GM04504 (cell line): ENCODE measurements around the gene CSHL1.
"Not testable (repeated sequence)": the region's sequence is repeated elsewhere in the genome, so short reads cannot be mapped to it uniquely, and the experiment has no call there.

Experiments
- DNase-seq: peaks from one replicate; pipeline ENCODE4 v3.0.0-alpha.2; 2012; ENCODE audit warnings: low read depth

Gene CSHL1

GRCh38 chr17:63885119-63885518, 25.9 kb downstream of the CSHL1 start:
- not testable (repeated sequence) for DNase-seq

GRCh38 chr17:63882626-63883126, 28.4 kb downstream of the CSHL1 start:
- not testable (repeated sequence) for DNase-seq

GRCh38 chr17:63881935-63882601, 29.0 kb downstream of the CSHL1 start, which contains the start of gene GH2:
TSS of gene GH2 (minus strand) at chr17:63881944. CDS start at chr17:63881801, 143 bp downstream.
- no peak for DNase-seq

GRCh38 chr17:63881337-63881736, 29.7 kb downstream of the CSHL1 start:
- not testable (repeated sequence) for DNase-seq

- DNase-seq: no peak
Observed at GRCh38 chr17:63880706-63881105, 30.4 kb downstream of the CSHL1 start.

- DNase-seq: not testable (repeated sequence)
Observed at GRCh38 chr17:63878413-63878812, 32.6 kb downstream of the CSHL1 start.

GRCh38 chr17:63874693-63875092, 36.4 kb downstream of the CSHL1 start:
- not testable (repeated sequence) for DNase-seq

- DNase-seq: not testable (repeated sequence)
Observed at GRCh38 chr17:63874061-63874626, 36.9 kb downstream of the CSHL1 start.

- not testable (repeated sequence) for DNase-seq
Observed at GRCh38 chr17:63873577-63873976, 37.5 kb downstream of the CSHL1 start, which contains the start of gene CSH2. TSS of gene CSH2 (minus strand) at chr17:63873677. CDS start at chr17:63873614, 63 bp downstream.

GRCh38 chr17:63871646-63872365, 39.3 kb downstream of the CSHL1 start:
- DNase-seq: not testable (repeated sequence)

GRCh38 chr17:63870292-63870665, 40.8 kb downstream of the CSHL1 start:
- not testable (repeated sequence) for DNase-seq

- DNase-seq: not testable (repeated sequence)
Observed at GRCh38 chr17:63869491-63870291, 41.4 kb downstream of the CSHL1 start.

GRCh38 chr17:63866625-63867024, 44.4 kb downstream of the CSHL1 start:
- not testable (repeated sequence) for DNase-seq
